ENCODE measurements around the gene ACOXL. TPM values are rescaled to one million over a fixed set of nuclear protein-coding genes. Genes with fewer than 3 reads are reported as not detected.

Gene ACOXL
- total RNA-seq, 2 donors from 2014 or later, result 11.7 to 12.3 TPM

DNA sequence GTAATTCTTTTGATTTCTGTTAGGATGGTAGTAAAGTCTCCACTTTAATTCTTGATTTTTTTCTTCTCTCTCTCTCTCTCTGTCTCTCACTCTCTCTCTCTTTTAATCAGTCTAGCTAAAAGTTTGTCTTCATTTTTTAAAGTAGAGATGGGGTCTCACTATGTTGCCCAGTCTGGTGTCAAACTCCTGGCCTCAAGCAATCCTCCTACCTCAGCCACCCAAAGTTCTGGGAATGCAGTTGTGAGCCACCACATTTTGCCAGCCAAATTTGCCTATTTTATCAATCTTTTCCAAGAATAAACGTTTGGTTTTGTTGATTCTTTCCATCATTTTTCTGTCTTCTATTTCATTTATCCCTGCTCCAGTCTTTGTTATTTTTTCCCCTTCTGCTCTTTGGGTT, 23.9 kb upstream of the ACOXL start:
- no peak overlapping the region for H3K4me3 Mint-ChIP-seq
- Histone ChIP-seq H3K4me1 (ENCODE audit: control insufficient read depth, insufficient read depth, low read length) (no peaks in the 10 kb centered on the region), H3K4me3 (ENCODE audit: low read length) (no peak overlapping the region), H3K27ac (ENCODE audit: low read depth, low read length) (no peak overlapping the region), H3K36me3 (ENCODE audit: control insufficient read depth, insufficient read depth, low read length) (no peaks in the 10 kb centered on the region), H3K9me3 (ENCODE audit: control insufficient read depth, low read length) (no peaks in the 10 kb centered on the region), H3K27me3 (ENCODE audit: control insufficient read depth, insufficient read depth, low read length, poor library complexity, severe bottlenecking) (no peaks in the 10 kb centered on the region), H3K9ac (ENCODE audit: extremely low read depth, low read length, poor library complexity, severe bottlenecking) (no peak overlapping the region)
- WGBS, 2 experiments (ENCODE audit: insufficient coverage in 1 of 2, insufficient read length in 1 of 2), result 57 to 77% methylated on average over 1 of the region's 1 CpG
- no peak overlapping the region for H3K27ac Mint-ChIP-seq
- H3K36me3 Mint-ChIP-seq (ENCODE audit: low read depth), result no peaks in the 10 kb centered on the region
- DNase-seq, result no peak
- H3K27me3 Mint-ChIP-seq (ENCODE audit: insufficient read depth), result peaks cover 17% of the 10 kb centered on the region
- peaks cover 4% of the 10 kb centered on the region for H3K9me3 Mint-ChIP-seq
- H3K4me1 Mint-ChIP-seq, result peaks cover 2% of the 10 kb centered on the region
- TF ChIP-seq, protein P1, sequence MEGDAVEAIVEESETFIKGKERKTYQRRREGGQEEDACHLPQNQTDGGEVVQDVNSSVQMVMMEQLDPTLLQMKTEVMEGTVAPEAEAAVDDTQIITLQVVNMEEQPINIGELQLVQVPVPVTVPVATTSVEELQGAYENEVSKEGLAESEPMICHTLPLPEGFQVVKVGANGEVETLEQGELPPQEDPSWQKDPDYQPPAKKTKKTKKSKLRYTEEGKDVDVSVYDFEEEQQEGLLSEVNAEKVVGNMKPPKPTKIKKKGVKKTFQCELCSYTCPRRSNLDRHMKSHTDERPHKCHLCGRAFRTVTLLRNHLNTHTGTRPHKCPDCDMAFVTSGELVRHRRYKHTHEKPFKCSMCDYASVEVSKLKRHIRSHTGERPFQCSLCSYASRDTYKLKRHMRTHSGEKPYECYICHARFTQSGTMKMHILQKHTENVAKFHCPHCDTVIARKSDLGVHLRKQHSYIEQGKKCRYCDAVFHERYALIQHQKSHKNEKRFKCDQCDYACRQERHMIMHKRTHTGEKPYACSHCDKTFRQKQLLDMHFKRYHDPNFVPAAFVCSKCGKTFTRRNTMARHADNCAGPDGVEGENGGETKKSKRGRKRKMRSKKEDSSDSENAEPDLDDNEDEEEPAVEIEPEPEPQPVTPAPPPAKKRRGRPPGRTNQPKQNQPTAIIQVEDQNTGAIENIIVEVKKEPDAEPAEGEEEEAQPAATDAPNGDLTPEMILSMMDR (conservative IDR thresholded peaks at IDR 0.05), result no peak

DNA sequence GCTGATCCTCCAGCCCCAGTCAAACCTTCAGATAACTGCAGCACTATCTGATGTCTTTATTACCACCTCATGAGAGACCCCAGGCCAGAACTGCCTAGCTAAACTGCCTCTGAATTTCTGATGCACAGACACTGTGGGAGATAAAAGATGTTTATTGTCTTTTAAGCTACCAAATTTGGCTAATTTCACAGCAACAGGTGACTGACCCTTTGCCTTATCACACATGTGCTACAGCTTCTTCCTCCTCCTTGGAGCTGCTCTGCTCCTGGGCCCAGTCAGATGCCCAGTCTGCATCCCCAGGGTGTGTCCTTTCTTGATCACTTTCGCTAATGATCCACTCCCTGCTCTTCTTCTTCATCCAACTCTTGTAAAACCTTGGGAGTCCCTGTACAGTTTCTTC, 19.6 kb upstream of the ACOXL start:
- Mint-ChIP-seq H3K27me3 (ENCODE audit: insufficient read depth) (peaks cover 12% of the 10 kb centered on the region), H3K27ac (no peak overlapping the region), H3K4me1 (peaks cover 2% of the 10 kb centered on the region), H3K9me3 (peaks cover 4% of the 10 kb centered on the region), H3K4me3 (no peak overlapping the region), H3K36me3 (ENCODE audit: low read depth) (no peaks in the 10 kb centered on the region)
- no peak overlapping the region for H3K4me3 ChIP-seq (ENCODE audit: low read length)
- no peaks in the 10 kb centered on the region for H3K27me3 ChIP-seq (ENCODE audit: control insufficient read depth, insufficient read depth, low read length, poor library complexity, severe bottlenecking)
- no peaks in the 10 kb centered on the region for H3K9me3 ChIP-seq (ENCODE audit: control insufficient read depth, low read length)
- H3K36me3 ChIP-seq (ENCODE audit: control insufficient read depth, insufficient read depth, low read length), result no peaks in the 10 kb centered on the region
- TF ChIP-seq, protein P1 (conservative IDR thresholded peaks at IDR 0.05), result no peak
- WGBS, 2 experiments (ENCODE audit: insufficient coverage in 1 of 2, insufficient read length in 1 of 2), result 89 to 100% methylated on average over 1 of the region's 1 CpG
- H3K4me1 ChIP-seq (ENCODE audit: control insufficient read depth, insufficient read depth, low read length), result no peaks in the 10 kb centered on the region
- no peak overlapping the region for H3K27ac ChIP-seq (ENCODE audit: low read depth, low read length)
- H3K9ac ChIP-seq (ENCODE audit: extremely low read depth, low read length, poor library complexity, severe bottlenecking), result no peak overlapping the region
- DNase-seq, result no peak

DNA sequence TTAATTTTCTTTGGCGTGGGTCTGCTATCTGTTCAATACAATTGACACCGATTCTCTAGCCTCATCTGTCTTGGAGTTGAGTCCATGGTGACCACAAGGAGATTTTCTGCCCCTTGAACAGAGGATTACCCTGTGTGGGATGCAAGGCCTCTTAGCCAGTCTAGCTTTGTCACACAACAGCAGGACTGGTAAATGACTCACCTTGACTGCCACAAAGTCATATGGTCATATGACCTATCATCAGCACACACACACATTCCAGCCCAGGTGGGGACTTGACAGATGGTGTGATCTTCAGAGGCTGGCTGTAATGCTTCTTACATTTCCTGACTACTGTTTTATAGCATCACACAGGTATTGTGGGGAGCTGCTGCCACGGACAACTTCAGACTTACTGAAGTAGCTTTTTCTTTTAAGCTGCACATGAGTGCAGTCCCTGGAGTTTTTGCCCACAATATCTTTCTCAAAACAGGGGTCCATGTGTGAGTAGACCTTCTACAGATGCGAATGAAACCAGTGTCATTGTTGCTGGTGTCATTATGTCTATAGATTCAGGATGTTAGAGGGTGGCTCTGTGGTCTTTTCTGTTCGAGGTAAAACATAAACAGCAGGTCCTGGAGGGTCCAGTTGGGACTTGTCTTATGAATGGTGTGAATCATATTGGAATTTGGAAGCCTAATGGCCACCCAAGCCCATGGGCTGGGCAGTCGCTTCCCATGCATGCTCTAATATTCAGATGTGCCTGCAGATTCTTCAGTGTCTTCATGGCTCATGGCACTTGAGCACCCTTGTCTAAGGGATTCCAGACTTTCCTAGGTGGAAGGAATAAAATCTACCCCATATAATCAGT, 18.6 kb upstream of the ACOXL start:
- no peak overlapping the region for H3K4me3 ChIP-seq (ENCODE audit: low read length)
- H3K27ac ChIP-seq (ENCODE audit: low read depth, low read length), result no peak overlapping the region
- Mint-ChIP-seq H3K4me3 (no peak overlapping the region), H3K4me1 (peaks cover 2% of the 10 kb centered on the region), H3K27me3 (ENCODE audit: insufficient read depth) (peaks cover 11% of the 10 kb centered on the region), H3K27ac (no peak overlapping the region), H3K36me3 (ENCODE audit: low read depth) (no peaks in the 10 kb centered on the region), H3K9me3 (peaks cover 4% of the 10 kb centered on the region)
- no peaks in the 10 kb centered on the region for H3K27me3 ChIP-seq (ENCODE audit: control insufficient read depth, insufficient read depth, low read length, poor library complexity, severe bottlenecking)
- H3K9me3 ChIP-seq (ENCODE audit: control insufficient read depth, low read length), result no peaks in the 10 kb centered on the region
- WGBS, 2 experiments (ENCODE audit: insufficient coverage in 1 of 2, insufficient read length in 1 of 2), result 90 to 97% methylated on average over 5 to 6 of the region's 6 CpGs
- no peak for DNase-seq
- TF ChIP-seq, protein P1 (conservative IDR thresholded peaks at IDR 0.05), result no peak
- no peaks in the 10 kb centered on the region for H3K4me1 ChIP-seq (ENCODE audit: control insufficient read depth, insufficient read depth, low read length)
- H3K9ac ChIP-seq (ENCODE audit: extremely low read depth, low read length, poor library complexity, severe bottlenecking), result no peak overlapping the region
- H3K36me3 ChIP-seq (ENCODE audit: control insufficient read depth, insufficient read depth, low read length), result no peaks in the 10 kb centered on the region
